ENCODE measurements around the gene ROR1.

The ROR1 gene

DNA sequence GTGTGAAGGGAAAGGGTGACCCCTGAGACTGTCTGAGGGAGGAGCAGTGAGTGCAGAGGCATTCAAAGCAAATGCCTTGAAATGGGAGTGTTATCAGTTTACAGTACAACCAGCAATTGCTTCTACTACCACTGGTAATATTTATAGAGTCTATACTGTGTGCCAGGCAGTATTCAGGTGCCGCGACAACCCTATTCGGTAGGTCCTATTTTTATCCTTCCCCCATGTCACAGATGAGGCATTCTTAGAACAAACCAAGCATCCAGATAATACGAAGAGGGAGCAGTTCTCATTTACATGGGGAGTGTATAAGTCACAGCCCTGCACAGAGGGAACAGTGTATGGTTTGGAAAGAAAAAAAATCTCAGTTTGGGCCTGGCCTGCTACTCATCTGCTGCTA lies 18.3 kb downstream of the ROR1 start:
- DNase-seq (ENCODE audit: low read depth), result no peak
- TF ChIP-seq, protein P1, sequence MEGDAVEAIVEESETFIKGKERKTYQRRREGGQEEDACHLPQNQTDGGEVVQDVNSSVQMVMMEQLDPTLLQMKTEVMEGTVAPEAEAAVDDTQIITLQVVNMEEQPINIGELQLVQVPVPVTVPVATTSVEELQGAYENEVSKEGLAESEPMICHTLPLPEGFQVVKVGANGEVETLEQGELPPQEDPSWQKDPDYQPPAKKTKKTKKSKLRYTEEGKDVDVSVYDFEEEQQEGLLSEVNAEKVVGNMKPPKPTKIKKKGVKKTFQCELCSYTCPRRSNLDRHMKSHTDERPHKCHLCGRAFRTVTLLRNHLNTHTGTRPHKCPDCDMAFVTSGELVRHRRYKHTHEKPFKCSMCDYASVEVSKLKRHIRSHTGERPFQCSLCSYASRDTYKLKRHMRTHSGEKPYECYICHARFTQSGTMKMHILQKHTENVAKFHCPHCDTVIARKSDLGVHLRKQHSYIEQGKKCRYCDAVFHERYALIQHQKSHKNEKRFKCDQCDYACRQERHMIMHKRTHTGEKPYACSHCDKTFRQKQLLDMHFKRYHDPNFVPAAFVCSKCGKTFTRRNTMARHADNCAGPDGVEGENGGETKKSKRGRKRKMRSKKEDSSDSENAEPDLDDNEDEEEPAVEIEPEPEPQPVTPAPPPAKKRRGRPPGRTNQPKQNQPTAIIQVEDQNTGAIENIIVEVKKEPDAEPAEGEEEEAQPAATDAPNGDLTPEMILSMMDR (conservative IDR thresholded peaks at IDR 0.05; ENCODE audit: low read depth, low read length), result no peak
- no peak overlapping the region for H3K4me3 ChIP-seq (ENCODE audit: low read length)

DNA sequence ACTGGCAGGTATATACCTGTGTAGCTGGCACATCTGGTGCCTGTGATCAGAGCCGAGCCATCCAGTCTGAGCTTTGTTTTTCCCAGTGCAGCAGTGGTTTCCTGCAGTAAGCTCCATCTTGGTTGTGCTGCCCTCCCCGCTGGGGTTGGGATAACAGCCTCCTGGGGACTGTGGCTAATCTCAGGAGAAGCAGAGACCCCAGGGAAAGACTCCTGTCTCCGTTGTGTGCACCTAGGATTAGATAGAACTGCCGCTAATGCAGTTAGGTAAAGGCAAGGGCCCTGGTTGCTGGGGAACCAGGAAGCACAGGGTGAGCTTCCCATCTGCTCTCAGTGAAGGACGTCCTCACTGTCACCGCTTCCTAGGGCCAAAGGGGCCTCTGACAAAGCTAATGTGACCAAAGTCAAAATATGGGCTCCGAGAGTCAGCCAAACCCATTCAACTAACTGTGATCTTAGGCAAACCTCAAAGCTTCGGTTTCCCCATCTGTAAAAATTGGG lies 20.0 kb downstream of the ROR1 start:
- no peak for DNase-seq (ENCODE audit: low read depth)
- TF ChIP-seq, protein P1 (conservative IDR thresholded peaks at IDR 0.05; ENCODE audit: low read depth, low read length), result no peak
- no peak overlapping the region for H3K4me3 ChIP-seq (ENCODE audit: low read length)

DNA sequence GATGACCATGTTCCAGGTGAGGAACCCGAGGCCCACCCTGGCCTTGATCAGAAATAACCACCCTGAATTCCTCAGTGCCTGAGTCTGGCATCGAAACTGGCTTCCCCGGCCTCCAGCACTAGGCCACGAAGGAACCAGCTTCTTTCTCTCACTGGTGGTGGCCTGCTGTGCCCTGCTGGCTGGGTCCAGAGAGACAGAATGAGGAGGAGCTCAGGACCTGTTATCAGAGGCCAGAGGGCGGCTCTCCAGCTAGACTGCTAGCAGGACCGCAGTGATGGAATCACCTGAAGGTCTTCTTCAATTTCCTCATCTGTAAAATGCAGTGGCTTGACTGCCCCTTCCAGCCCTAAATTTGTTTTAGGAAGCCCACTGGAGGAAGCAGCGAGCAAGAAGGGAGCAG lies 20.5 kb downstream of the ROR1 start:
- TF ChIP-seq, protein P1 (conservative IDR thresholded peaks at IDR 0.05; ENCODE audit: low read depth, low read length), result no peak
- DNase-seq (ENCODE audit: low read depth), result no peak
- no peak overlapping the region for H3K4me3 ChIP-seq (ENCODE audit: low read length)

DNA sequence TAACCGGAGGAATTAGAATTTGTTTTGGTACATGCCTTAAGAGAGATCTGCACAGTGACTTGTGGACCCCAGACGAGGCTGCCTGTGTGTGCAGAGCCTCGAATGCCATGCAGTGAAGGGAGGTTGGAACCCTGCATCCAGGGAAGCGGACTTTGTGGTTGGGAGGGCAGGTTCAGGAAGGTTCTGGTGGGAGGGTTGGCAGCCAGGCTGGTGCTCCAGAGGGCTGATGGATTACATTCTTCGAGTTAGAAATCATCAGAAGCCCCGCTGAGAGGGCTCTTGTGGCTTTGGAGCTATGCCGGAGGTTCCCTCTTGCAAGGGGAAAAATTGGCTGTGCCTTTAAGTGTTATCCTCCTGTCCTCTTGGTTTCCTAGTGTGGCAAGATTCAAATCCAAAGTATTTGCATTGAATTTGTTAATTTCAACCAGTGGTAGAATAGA lies 21.1 kb downstream of the ROR1 start:
- no peak for DNase-seq (ENCODE audit: low read depth)
- TF ChIP-seq, protein P1 (conservative IDR thresholded peaks at IDR 0.05; ENCODE audit: low read depth, low read length), result no peak
- H3K4me3 ChIP-seq (ENCODE audit: low read length), result no peak overlapping the region

DNA sequence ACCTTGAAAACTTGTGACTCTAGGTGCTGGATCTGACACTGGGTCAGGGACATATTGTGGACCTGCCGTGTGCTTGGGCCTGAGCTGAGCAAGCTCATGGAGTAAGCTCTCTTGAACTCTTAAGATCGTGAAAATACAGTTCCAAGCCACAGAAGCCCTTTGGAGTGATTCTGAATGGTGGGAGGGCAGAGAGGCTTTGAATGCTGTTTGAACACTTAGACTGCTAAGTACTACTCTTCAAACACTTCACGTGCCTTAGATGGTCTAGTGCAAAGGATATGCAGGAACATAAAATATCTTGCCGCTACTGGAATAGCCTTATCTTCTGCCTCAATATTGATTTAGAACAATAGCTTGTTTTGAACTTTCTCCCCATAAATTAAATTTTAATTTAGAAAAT lies 21.6 kb downstream of the ROR1 start:
- no peak for DNase-seq (ENCODE audit: low read depth)
- TF ChIP-seq, protein P1 (conservative IDR thresholded peaks at IDR 0.05; ENCODE audit: low read depth, low read length), result no peak
- no peak overlapping the region for H3K4me3 ChIP-seq (ENCODE audit: low read length)

DNA sequence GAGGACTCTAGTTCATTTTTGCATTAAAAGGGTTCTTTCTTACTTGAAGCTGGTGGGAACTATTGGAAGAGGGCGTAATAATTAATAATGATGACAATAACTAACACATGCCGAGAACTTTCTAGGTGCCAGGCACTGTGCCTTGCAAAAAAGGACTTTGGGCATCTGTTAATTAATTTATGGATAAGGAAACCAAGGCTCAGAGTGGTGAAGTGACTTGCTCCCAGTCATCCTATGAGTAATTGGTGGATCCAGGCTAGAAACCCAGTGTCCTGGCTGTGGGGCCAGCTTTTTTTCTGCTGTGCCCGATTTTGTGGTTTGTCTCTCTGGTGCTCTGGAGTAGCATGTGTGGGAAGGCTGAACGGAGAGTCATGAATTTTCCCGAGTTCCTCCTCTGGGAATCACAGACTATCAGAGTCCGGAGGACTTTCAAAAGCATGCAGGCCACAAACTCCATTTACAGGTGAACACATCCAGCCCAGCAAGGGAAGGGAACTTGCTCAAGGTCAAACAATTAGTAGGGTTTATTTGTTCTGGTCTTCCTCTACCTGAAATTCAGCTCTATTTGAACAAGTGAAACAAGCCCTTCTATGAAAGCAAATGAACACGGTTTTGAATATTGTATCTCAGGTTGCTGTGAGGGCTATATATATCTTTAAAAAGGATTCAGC lies 23.4 kb downstream of the ROR1 start:
- no peak for DNase-seq (ENCODE audit: low read depth)
- no peak overlapping the region for H3K4me3 ChIP-seq (ENCODE audit: low read length)
- TF ChIP-seq, protein P1 (conservative IDR thresholded peaks at IDR 0.05; ENCODE audit: low read depth, low read length), result no peak

DNA sequence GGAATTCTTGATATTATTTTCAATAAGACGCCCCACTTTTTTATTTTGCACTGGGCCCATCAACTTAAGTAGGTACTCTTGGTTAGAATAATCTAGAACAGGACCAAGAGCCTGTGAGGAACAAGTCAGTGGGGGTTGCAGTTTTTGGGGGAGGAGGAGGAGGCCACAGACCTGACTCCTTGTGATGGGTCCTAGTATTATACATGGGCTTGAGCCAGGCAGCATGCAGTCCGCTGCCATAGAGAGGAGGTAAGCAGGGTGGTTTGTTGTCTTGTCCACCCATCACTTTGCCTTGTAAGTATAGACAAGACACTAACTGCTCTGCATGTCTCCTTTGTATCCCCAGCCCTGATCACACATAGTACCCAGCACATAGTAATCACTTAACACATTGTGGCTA lies 24.5 kb downstream of the ROR1 start:
- TF ChIP-seq, protein P1 (conservative IDR thresholded peaks at IDR 0.05; ENCODE audit: low read depth, low read length), result no peak
- H3K4me3 ChIP-seq (ENCODE audit: low read length), result no peak overlapping the region
- no peak for DNase-seq (ENCODE audit: low read depth)
